CD4-positive, alpha-beta T cell (primary cell): ENCODE data around the gene OR6M1. TPM values are rescaled to one million over a fixed set of nuclear protein-coding genes. Genes with fewer than 3 reads are reported as not detected.

Experiments
- ATAC-seq: fragments of 200-7000 bp; cut with Tn5 transposase; one replicate; pipeline ENCODE4 v1.10.0; 2022; ENCODE audit warnings: mild to moderate bottlenecking; ENCODE audit not compliant: poor library complexity
- CTCF ChIA-PET: fragments of 350-600 bp; sonication (Branson Sonifier 250); formaldehyde crosslinking; loops from one replicate; lab custom pipeline; 2021; ENCODE audit warnings: antibody characterized with exemption, inconsistent platforms; lab: Charles Lee
- POLR2A ChIA-PET: fragments of 350-600 bp; sonication (Branson Sonifier 250); formaldehyde crosslinking; loops from one replicate; lab custom pipeline; 2021; ENCODE audit warnings: antibody characterized with exemption, inconsistent platforms; lab: Charles Lee
- DNase-seq, 14 experiments: peaks; one replicate each; pipeline ENCODE4 v3.0.0-alpha.2; 2013 to 2020; ENCODE audit warnings: mixed read lengths in 2 of 14
- H3K27ac ChIP-seq, 2 donors: one replicate each; pipeline versions ENCODE4 v1.5.1 to v1.7.0; 2013; ENCODE audit warnings: low read length in 2 of 2, low read depth in 1 of 2, mild to moderate bottlenecking in 1 of 2
- H3K27me3 ChIP-seq, 2 experiments: 1 replicate in 1 of 2; 2 replicates in 1 of 2; pipeline versions ENCODE4 v1.6.1 to v1.7.0; 2013; ENCODE audit warnings: low read length in 2 of 2, control low read depth in 1 of 2, mild to moderate bottlenecking in 1 of 2, moderate library complexity in 1 of 2; ENCODE audit not compliant: insufficient read depth in 2 of 2, control insufficient read depth in 1 of 2
- H3K36me3 ChIP-seq: one replicate; pipeline ENCODE4 v1.6.1; 2013; ENCODE audit warnings: low read length, control low read depth; ENCODE audit not compliant: insufficient read depth
- H3K4me1 ChIP-seq: one replicate; pipeline ENCODE4 v1.6.1; 2013; ENCODE audit warnings: low read length, control low read depth; ENCODE audit not compliant: insufficient read depth
- H3K4me3 ChIP-seq: one replicate; pipeline ENCODE4 v1.5.1; 2013; ENCODE audit warnings: mild to moderate bottlenecking, low read length, moderate library complexity
- H3K9me3 ChIP-seq, 2 experiments: 1 replicate in 1 of 2; 2 replicates in 1 of 2; pipeline versions ENCODE4 v1.6.1 to v1.7.0; 2013; ENCODE audit warnings: low read length in 2 of 2, mild to moderate bottlenecking in 2 of 2, control low read depth in 1 of 2, moderate library complexity in 1 of 2; ENCODE audit not compliant: control insufficient read depth in 1 of 2, insufficient read depth in 1 of 2
- H3K27ac Mint-ChIP-seq: one replicate; pipeline ENCODE4 v1.8.0; 2020; ENCODE audit warnings: mixed read lengths
- H3K27me3 Mint-ChIP-seq: one replicate; pipeline ENCODE4 v1.8.0; 2021; ENCODE audit warnings: mixed read lengths
- H3K36me3 Mint-ChIP-seq: one replicate; pipeline ENCODE4 v1.8.0; 2021; ENCODE audit warnings: low read depth, mixed read lengths
- H3K4me1 Mint-ChIP-seq: one replicate; pipeline ENCODE4 v1.8.0; 2021; ENCODE audit warnings: low read depth, mixed read lengths
- H3K4me3 Mint-ChIP-seq: one replicate; pipeline ENCODE4 v1.8.0; 2020; ENCODE audit warnings: mild to moderate bottlenecking, mixed read lengths
- H3K9me3 Mint-ChIP-seq: one replicate; pipeline ENCODE4 v1.8.0; 2020; ENCODE audit warnings: mixed read lengths
- intact Hi-C, 2 experiments: fragments of 100-400 bp; cut with DNase I in 1 of 2; cut with micrococcal nuclease in 1 of 2; formaldehyde crosslinking; loops; one replicate each; pipeline versions ENCODE4 v1.15.1 to v1.9.0; 2023 to 2025; cut with DNase I, micrococcal nuclease
- total RNA-seq, 174 experiments: library from RNA in 2 of 174; stranded (reverse) in 2 of 174; gene quantifications; one replicate each; pipeline ENCODE4 v1.2.3 and lab custom pipeline; 2021 to 2026
- TF ChIP-seq, protein P1 (sequence below): fragments of 200-600 bp; IDR thresholded peaks from one replicate; pipeline ENCODE4 v1.8.0; 2022; ENCODE audit warnings: antibody characterized with exemption, mild to moderate bottlenecking

The OR6M1 gene
- total RNA-seq, 2 experiments from 2014 or later, result not detected

DNA sequence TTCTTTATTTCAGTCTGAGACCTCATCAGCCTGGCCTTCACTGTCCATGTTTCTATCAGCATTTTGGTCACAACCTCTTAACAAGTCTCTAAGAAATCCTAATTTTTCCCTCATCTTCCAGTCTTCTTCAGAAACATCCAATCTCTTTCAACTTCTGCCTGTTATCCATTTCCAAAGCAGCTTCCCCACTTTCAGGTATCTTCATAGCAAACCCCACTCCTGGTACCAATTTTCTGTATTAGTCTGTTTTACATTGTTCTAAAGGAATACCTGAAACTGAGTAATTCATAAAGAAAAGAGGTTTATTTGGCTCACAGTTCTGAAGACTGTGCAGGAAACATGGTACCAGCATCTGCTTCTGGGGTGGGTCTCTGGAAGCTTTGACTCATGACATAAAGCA lies 43.7 kb downstream of the OR6M1 start:
- ATAC-seq (no peak), DNase-seq (no peak)
- no peaks in the 10 kb centered on the region for H3K36me3 ChIP-seq
- CTCF ChIA-PET, result no interaction called here
- Mint-ChIP-seq H3K4me3 (no peak overlapping the region), H3K36me3 (no peaks in the 10 kb centered on the region), H3K4me1 (no peaks in the 10 kb centered on the region), H3K27me3 (peaks cover 22% of the 10 kb centered on the region), H3K9me3 (peaks cover 11% of the 10 kb centered on the region), H3K27ac (no peak overlapping the region)
- TF ChIP-seq, protein P1, sequence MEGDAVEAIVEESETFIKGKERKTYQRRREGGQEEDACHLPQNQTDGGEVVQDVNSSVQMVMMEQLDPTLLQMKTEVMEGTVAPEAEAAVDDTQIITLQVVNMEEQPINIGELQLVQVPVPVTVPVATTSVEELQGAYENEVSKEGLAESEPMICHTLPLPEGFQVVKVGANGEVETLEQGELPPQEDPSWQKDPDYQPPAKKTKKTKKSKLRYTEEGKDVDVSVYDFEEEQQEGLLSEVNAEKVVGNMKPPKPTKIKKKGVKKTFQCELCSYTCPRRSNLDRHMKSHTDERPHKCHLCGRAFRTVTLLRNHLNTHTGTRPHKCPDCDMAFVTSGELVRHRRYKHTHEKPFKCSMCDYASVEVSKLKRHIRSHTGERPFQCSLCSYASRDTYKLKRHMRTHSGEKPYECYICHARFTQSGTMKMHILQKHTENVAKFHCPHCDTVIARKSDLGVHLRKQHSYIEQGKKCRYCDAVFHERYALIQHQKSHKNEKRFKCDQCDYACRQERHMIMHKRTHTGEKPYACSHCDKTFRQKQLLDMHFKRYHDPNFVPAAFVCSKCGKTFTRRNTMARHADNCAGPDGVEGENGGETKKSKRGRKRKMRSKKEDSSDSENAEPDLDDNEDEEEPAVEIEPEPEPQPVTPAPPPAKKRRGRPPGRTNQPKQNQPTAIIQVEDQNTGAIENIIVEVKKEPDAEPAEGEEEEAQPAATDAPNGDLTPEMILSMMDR, result no peak
- H3K9me3 ChIP-seq, result peaks cover 6 to 16% of the 10 kb centered on the region in 2 experiments
- H3K27me3 ChIP-seq, result peaks cover 0 to 3% of the 10 kb centered on the region in 2 experiments
- no peak overlapping the region for H3K27ac ChIP-seq
- intact Hi-C loops, result no loop called here
- H3K4me3 ChIP-seq, result no peak overlapping the region
- no peaks in the 10 kb centered on the region for H3K4me1 ChIP-seq
- POLR2A ChIA-PET, result no interaction called here

- H3K4me3 Mint-ChIP-seq, result no peak overlapping the region
- TF ChIP-seq, protein P1, result no peak
- ChIA-PET POLR2A (no interaction called here), CTCF (no interaction called here)
- Histone ChIP-seq H3K27ac (no peak overlapping the region), H3K4me1 (no peaks in the 10 kb centered on the region), H3K36me3 (no peaks in the 10 kb centered on the region), H3K9me3 (peaks cover 6 to 16% of the 10 kb centered on the region in 2 experiments), H3K4me3 (no peak overlapping the region), H3K27me3 (peaks cover 0 to 3% of the 10 kb centered on the region in 2 experiments)
- DNase-seq, result no peak
- H3K4me1 Mint-ChIP-seq, result no peaks in the 10 kb centered on the region
- no peak for ATAC-seq
- H3K9me3 Mint-ChIP-seq, result peaks cover 11% of the 10 kb centered on the region
- no peak overlapping the region for H3K27ac Mint-ChIP-seq
- H3K36me3 Mint-ChIP-seq, result no peaks in the 10 kb centered on the region
- intact Hi-C loops, result no loop called here
- peaks cover 28% of the 10 kb centered on the region for H3K27me3 Mint-ChIP-seq
Measured at GRCh38 chr11:123760894-123761293, 45.3 kb downstream of the OR6M1 start.

GRCh38 chr11:123757976-123758375 lies 48.2 kb downstream of the OR6M1 start:
- H3K27me3 Mint-ChIP-seq, result peaks cover 37% of the 10 kb centered on the region
- H3K36me3 Mint-ChIP-seq, result no peaks in the 10 kb centered on the region
- intact Hi-C loops, result no loop called here

More at GRCh38 chr11:123757976-123758375, 48.2 kb downstream of the OR6M1 start:
- H3K27ac ChIP-seq, result no peak overlapping the region
- TF ChIP-seq, protein P1, result no peak
- Mint-ChIP-seq H3K27ac (no peak overlapping the region), H3K4me1 (no peaks in the 10 kb centered on the region), H3K4me3 (no peak overlapping the region), H3K9me3 (peaks cover 5% of the 10 kb centered on the region)
- H3K4me1 ChIP-seq, result no peaks in the 10 kb centered on the region
- H3K36me3 ChIP-seq, result no peaks in the 10 kb centered on the region
- POLR2A ChIA-PET, result no interaction called here
- no peak for DNase-seq
- no peak for ATAC-seq
- CTCF ChIA-PET, result no interaction called here
- H3K9me3 ChIP-seq, result peaks cover 6 to 16% of the 10 kb centered on the region in 2 experiments
- no peak overlapping the region for H3K4me3 ChIP-seq
- peaks cover 0 to 3% of the 10 kb centered on the region in 2 experiments for H3K27me3 ChIP-seq
